HCT116 (cell line): ENCODE measurements around the gene LDAH. TPM values are rescaled to one million over a fixed set of nuclear protein-coding genes. Genes with fewer than 3 reads are reported as not detected.

Source experiments
- ATAC-seq: fragments of 200-7000 bp; cut with Tn5 transposase; 2 replicates; pipeline ENCODE4 v1.9.1; 2020; ENCODE audit warnings: mild to moderate bottlenecking, moderate library complexity
- BruUV-seq: library from RNA; stranded (reverse); fragments of 400-500 nt; replicated peaks from 2 replicates; lab custom pipeline; 2021; lab: Mats Ljungman, UMichigan
- CTCF ChIA-PET: fragments of 300-600 bp; sonication (Branson Sonifier 250); formaldehyde crosslinking; loops from one replicate; lab custom pipeline; 2021; ENCODE audit warnings: antibody characterized with exemption; lab: Charles Lee
- POLR2A ChIA-PET: fragments of 300-600, 350-600 bp; sonication (Branson Sonifier 250); formaldehyde crosslinking; loops from one replicate; lab custom pipeline; 2021; ENCODE audit warnings: antibody characterized with exemption; lab: Charles Lee
- RAD21 ChIA-PET, 2 experiments: fragments of 300-600 bp; sonication (Branson Sonifier 250); formaldehyde crosslinking; loops; one replicate each; lab custom pipeline; 2023; ENCODE audit warnings: low total read pairs in 2 of 2; ENCODE audit not compliant: uncharacterized antibody in 2 of 2, unreplicated experiment in 2 of 2, low non-redundant PET in 1 of 2; lab: Charles Lee
- DNase-seq: peaks from one replicate; pipeline ENCODE4 v3.0.0-alpha.2; 2010; ENCODE audit warnings: low read depth, low spot score
- H2AFZ ChIP-seq: fragments of 200-600 bp; shearing (Covaris generic), sonication (generic); 2 replicates; pipeline ENCODE4 v1.6.1; 2017; ENCODE audit warnings: low read depth, mixed run types, mixed read lengths, antibody characterized with exemption, low read length; ENCODE audit not compliant: poor library complexity, severe bottlenecking
- H3K27ac ChIP-seq: 2 replicates; pipeline ENCODE4 v1.5.1; 2012; ENCODE audit warnings: low read depth, low read length
- H3K27me3 ChIP-seq: fragments of 200-600 bp; sonication (generic); 2 replicates; pipeline ENCODE4 v1.6.1; 2016; ENCODE audit warnings: mixed run types, low read length, mixed read lengths; ENCODE audit not compliant: insufficient read depth
- H3K36me3 ChIP-seq, 2 experiments: fragments of 200-500 bp in 1 of 2; fragments of 200-600 bp in 1 of 2; sonication (Bioruptor generic) in 1 of 2; sonication (generic) in 1 of 2; 2 replicates each; pipeline versions ENCODE4 v1.5.1 to v1.6.1; 2014 to 2016; ENCODE audit warnings: low read length in 2 of 2, inconsistent platforms in 1 of 2, mixed read lengths in 1 of 2, mixed run types in 1 of 2; ENCODE audit not compliant: insufficient read depth in 2 of 2, control insufficient read depth in 1 of 2
- H3K4me1 ChIP-seq, 2 experiments: fragments of 200-600 bp in 1 of 2; sonication (generic) in 1 of 2; 2 replicates each; pipeline versions ENCODE4 v1.5.1 to v1.6.1; 2012 to 2017; ENCODE audit warnings: low read length in 2 of 2, inconsistent platforms in 1 of 2, mild to moderate bottlenecking in 1 of 2, mixed read lengths in 1 of 2, mixed run types in 1 of 2, moderate library complexity in 1 of 2; ENCODE audit not compliant: insufficient read depth in 2 of 2, control insufficient read depth in 1 of 2
- H3K4me2 ChIP-seq: fragments of 200-600 bp; sonication (generic); 2 replicates; pipeline ENCODE4 v1.6.1; 2017; ENCODE audit warnings: mixed run types, low read length, mixed read lengths
- H3K4me3 ChIP-seq, 2 experiments: fragments of 200-600 bp in 1 of 2; sonication (generic) in 1 of 2; replicated peaks in 1 of 2; 2 replicates each; pipeline ENCODE4 v1.5.1; 2011 to 2016; ENCODE audit warnings: low read length in 2 of 2, control low read depth in 1 of 2, low read depth in 1 of 2, mild to moderate bottlenecking in 1 of 2, mixed read lengths in 1 of 2, mixed run types in 1 of 2
- H3K79me2 ChIP-seq: fragments of 200-600 bp; sonication (generic); 2 replicates; pipeline ENCODE4 v1.6.1; 2017; ENCODE audit warnings: mild to moderate bottlenecking, mixed run types, low read length, moderate library complexity, mixed read lengths; ENCODE audit not compliant: insufficient read depth
- H3K9ac ChIP-seq: fragments of 200-600 bp; sonication (generic); 2 replicates; pipeline ENCODE4 v1.6.1; 2016; ENCODE audit warnings: low read length, mixed read lengths
- H3K9me2 ChIP-seq: fragments of 200-600 bp; sonication (generic), shearing (Covaris generic); 2 replicates; pipeline ENCODE4 v1.6.1; 2017; ENCODE audit warnings: mixed run types, mild to moderate bottlenecking, moderate library complexity; ENCODE audit not compliant: insufficient read depth
- H3K9me3 ChIP-seq, 2 experiments: fragments of 200-500 bp in 1 of 2; fragments of 200-600 bp in 1 of 2; sonication (Bioruptor generic) in 1 of 2; sonication (generic) in 1 of 2; 2 replicates each; pipeline ENCODE4 v1.6.1; 2014 to 2017; ENCODE audit warnings: low read length in 2 of 2, mixed read lengths in 2 of 2, inconsistent platforms in 1 of 2, low read depth in 1 of 2, mild to moderate bottlenecking in 1 of 2, mixed run types in 1 of 2, moderate library complexity in 1 of 2; ENCODE audit not compliant: control insufficient read depth in 1 of 2, insufficient read depth in 1 of 2
- H4K20me1 ChIP-seq: fragments of 200-600 bp; sonication (generic), shearing (Covaris generic); 2 replicates; pipeline ENCODE4 v1.6.1; 2017; ENCODE audit warnings: mixed run types, mild to moderate bottlenecking, moderate library complexity; ENCODE audit not compliant: insufficient read depth
- CBX3 ChIP-seq: IDR thresholded peaks from 2 replicates; pipeline ENCODE4 v1.6.1; 2012; ENCODE audit warnings: low read depth
- JUND ChIP-seq: IDR thresholded peaks from 2 replicates; pipeline ENCODE4 v1.6.1; 2012
- POLR2AphosphoS5 ChIP-seq: IDR thresholded peaks from 2 replicates; pipeline ENCODE4 v1.6.1; 2011; ENCODE audit warnings: mild to moderate bottlenecking, low read depth, low read length, moderate library complexity
- RAD21 ChIP-seq: IDR thresholded peaks from 2 replicates; pipeline ENCODE4 v1.6.1; 2012; ENCODE audit warnings: low read depth, mild to moderate bottlenecking
- intact Hi-C: fragments of 100-400 bp; cut with micrococcal nuclease; formaldehyde crosslinking; loops from 2 replicates; pipeline ENCODE4 v1.10.0; 2022
- total RNA-seq: library from RNA; stranded (reverse); gene quantifications from one replicate; pipeline ENCODE4 v1.2.1, GENCODE V29; 2021; ENCODE audit not compliant: unreplicated experiment
- TF ChIP-seq, protein P1 (sequence below), 3 experiments: fragments of 200-600 bp in 1 of 3; sonication (generic) in 1 of 3; IDR thresholded peaks in 2 of 3; conservative IDR thresholded peaks in 1 of 3; 2 replicates each; pipeline ENCODE4 v1.5.1; 2012 to 2017; ENCODE audit warnings: low read depth in 2 of 3, low read length in 2 of 3, antibody characterized with exemption in 1 of 3, borderline replicate concordance in 1 of 3, control low read depth in 1 of 3, mild to moderate bottlenecking in 1 of 3, mixed read lengths in 1 of 3, mixed run types in 1 of 3, moderate library complexity in 1 of 3; ENCODE audit not compliant: insufficient read depth in 1 of 3

LDAH gene
- total RNA-seq, 1 experiment from 2014 or later: 25.7 TPM

DNA sequence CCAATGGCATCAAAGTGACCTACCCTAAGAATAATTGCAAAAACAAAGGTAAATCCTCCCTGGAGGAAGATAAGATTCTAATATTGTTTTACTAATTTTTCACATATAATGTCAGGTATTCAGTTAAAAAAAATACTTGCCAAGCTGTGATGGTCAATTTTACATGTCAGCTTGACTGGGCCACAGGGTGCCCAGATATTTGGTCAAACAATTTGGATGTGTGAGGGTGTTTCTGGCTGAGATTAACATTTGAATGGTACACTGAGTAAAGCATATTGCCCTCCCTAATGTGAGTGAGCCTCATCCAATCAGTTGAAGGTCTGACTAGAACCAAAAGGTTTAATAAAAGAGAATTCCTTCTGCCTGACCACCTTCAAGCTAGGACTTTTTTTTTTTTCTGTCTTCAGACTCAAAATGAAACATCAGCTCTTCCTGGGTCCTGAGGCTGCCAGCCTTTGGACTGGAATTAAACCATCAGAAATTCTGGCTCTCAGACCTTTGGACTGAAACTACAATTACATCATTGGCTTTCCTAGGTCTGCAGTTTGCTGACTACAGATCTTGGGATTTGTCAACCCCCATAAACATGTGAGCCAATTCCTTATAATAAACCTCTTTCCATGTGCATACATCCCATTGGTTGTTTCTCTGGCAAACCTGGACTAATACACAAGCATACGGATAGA is 65.4 kb downstream of the LDAH start (continued):
- TF ChIP-seq CBX3: no peak
- no peak for TF ChIP-seq JUND

DNA sequence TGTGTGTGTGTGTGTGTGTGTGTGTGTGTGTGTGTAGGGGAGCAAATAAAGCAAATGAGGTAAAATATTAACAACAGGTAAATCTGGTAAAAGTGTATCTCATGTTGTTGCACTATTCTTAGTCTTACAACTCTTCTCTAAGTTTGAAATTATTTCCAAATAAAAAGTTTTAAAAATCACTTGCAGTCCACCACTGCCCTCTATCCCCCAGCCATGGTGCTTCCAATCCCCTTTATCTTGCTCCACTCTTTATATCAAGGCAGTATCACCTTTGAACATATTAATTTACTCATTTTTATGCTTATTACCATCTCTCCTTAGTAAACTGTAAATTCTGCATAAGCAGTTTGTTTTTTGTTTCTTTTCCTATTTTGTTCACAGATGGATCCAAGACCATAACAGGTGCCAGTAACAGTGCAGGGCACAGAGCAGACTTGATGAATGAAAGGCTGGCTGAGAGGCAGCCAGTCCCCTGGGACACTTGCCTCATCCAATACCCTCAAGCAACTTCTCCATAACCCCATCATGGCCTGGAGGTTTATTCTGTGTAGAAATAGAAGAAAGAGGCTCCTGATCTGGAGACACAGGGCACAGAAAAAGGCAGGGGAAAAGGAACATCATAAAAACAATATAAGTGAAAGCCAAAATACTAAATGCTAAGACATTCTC is 67.6 kb downstream of the LDAH start:
- H2AFZ ChIP-seq: no peak overlapping the region
- H3K27me3 ChIP-seq: no peaks in the 10 kb centered on the region
- no peaks in the 10 kb centered on the region for H3K9me3 ChIP-seq
- no peaks in the 10 kb centered on the region for H3K79me2 ChIP-seq
- no peaks in the 10 kb centered on the region for H3K9me2 ChIP-seq
- TF ChIP-seq, protein P1, sequence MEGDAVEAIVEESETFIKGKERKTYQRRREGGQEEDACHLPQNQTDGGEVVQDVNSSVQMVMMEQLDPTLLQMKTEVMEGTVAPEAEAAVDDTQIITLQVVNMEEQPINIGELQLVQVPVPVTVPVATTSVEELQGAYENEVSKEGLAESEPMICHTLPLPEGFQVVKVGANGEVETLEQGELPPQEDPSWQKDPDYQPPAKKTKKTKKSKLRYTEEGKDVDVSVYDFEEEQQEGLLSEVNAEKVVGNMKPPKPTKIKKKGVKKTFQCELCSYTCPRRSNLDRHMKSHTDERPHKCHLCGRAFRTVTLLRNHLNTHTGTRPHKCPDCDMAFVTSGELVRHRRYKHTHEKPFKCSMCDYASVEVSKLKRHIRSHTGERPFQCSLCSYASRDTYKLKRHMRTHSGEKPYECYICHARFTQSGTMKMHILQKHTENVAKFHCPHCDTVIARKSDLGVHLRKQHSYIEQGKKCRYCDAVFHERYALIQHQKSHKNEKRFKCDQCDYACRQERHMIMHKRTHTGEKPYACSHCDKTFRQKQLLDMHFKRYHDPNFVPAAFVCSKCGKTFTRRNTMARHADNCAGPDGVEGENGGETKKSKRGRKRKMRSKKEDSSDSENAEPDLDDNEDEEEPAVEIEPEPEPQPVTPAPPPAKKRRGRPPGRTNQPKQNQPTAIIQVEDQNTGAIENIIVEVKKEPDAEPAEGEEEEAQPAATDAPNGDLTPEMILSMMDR (IDR thresholded peaks at IDR 0.05 in 2 of 3, conservative IDR thresholded peaks at IDR 0.05 in 1 of 3; ENCODE audit: borderline replicate concordance in 1 of 3, insufficient read depth in 1 of 3, low read depth in 2 of 3, low read length in 2 of 3): no peak
- TF ChIP-seq POLR2AphosphoS5 (no peak), RAD21 (0 out of 2 replicates have a peak, but pooled peaks have one; percentile 13)
- no peak overlapping the region for H3K4me2 ChIP-seq
- intact Hi-C loops: no loop called here
- ChIA-PET POLR2A (no interaction called here), RAD21 (no interaction called here), CTCF (no interaction called here)
- no peak overlapping the region for H3K27ac ChIP-seq
- no peak for DNase-seq
- no peaks in the 10 kb centered on the region for H4K20me1 ChIP-seq
- ATAC-seq: no peak
- BruUV-seq: no TSS peak
- H3K4me1 ChIP-seq: no peaks in the 10 kb centered on the region
- H3K4me3 ChIP-seq: no peak overlapping the region
- H3K36me3 ChIP-seq: no peaks in the 10 kb centered on the region
- H3K9ac ChIP-seq: no peak overlapping the region
